Hippocampal formation (tissue), 2 donors: ENCODE results near the gene SNX14.

Experiments used
- DNase-seq, 2 donors: peaks; one replicate each; lab custom pipeline; 2025; lab: John Stamatoyannopoulos, UW

SNX14 gene

DNA sequence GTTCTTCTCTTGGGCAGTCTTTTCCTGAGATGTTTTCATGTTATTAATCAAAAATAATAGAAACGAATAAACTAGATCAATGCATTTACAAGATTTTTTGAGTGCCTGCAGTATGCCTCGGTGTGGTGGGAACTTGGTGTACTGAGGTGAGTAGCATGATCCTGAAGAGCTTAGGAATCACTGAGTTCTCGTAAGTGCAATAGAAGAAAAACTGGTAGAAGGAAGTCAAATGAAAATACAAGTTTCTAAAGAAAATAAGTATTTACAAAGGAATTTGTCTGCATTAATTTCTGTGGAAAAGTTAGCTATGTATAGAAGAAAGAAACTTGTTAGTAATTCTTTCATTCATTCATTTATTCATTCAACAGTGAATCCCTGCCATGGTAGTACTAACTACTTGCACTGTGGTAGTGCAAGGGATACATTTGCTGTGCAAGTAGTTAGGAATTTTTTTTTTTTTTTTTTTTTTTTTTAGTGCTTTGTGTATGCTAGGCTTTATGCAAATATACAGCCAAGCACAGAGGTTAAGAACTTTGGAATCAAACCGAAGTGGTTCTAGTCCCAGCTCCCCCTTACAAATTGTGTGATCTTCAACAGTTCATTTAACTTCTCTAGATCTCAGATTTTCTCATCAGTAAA, 129.9 kb downstream of the SNX14 start:
- DNase-seq = no peak

DNA sequence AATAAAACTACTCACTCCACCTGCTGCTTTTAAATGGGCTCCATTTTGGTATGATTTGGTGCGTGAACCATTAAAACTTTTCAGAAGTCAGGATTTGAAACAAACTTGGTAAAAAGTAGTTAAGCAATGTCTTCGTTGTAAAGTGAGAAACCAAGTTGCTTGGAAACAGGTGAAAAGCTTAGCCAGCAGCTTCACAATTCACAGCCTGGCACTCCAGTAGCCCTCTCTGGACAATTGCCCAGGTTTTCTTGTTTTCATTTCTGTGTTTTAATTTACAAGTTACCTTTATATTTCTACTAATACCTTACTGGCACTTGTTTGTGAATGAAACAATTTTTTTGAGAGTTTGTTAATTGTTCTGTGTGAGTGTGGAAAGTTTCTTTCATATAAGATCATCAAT, 131.0 kb downstream of the SNX14 start:
- no peak for DNase-seq

DNA sequence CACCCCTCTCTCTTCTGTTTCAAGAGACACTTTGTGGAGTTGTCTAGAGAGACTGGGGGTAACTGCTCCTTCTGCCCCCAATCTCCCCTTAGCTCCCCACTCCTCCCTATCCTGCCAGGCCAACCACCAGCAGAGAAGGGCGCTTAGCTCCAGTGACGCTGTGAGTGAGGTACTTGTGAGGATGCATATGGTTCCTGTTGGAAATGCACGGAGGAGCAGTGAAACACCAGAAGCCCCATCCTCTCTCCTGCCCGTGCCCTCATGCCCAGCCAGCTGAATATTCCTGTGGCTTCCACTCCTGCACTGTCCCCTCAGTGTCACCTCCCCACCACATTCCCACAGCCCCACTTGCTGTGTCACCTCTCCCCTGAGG, 131.9 kb downstream of the SNX14 start:
- no peak for DNase-seq

DNA sequence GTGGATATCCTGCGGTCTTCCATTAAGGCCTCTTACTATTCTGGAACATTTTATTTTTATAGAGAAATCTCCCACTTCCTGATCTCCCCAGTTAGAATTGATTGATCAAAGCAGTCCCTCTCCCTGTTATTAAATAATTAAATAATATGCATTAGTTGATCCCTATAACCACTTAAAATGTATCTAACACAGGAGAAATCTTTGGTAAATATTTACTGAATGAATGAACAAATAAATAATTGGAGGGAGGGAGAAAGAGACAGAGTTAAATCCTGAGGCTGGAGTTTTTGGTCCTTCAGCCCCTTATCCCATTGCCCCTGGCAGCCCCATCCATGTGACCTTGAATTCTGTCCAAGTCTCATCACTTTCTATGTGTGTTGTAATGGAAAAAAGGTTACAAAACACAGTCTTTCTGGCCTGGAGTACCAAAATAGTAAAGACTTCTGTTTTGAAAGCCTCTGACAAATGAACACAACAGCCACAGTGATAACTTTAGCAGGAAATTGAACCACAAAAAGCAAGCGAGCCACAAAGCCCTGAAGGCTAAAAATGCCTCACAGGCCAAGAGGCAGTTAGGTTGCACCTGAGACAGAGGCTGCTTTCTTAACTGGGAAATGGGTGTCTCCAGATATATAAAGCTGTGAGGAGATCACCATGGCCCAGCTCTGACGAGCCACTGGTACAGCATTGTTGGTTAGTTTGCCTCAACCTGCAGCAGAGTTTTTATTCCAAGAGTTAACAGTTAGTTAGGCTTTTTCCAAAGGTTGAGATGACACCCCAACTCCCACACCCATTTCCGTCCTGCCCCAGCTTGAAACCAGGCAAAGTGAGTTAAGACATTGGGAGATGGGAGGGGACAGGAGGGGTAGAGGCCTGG, 132.5 kb downstream of the SNX14 start:
- no peak for DNase-seq

DNA sequence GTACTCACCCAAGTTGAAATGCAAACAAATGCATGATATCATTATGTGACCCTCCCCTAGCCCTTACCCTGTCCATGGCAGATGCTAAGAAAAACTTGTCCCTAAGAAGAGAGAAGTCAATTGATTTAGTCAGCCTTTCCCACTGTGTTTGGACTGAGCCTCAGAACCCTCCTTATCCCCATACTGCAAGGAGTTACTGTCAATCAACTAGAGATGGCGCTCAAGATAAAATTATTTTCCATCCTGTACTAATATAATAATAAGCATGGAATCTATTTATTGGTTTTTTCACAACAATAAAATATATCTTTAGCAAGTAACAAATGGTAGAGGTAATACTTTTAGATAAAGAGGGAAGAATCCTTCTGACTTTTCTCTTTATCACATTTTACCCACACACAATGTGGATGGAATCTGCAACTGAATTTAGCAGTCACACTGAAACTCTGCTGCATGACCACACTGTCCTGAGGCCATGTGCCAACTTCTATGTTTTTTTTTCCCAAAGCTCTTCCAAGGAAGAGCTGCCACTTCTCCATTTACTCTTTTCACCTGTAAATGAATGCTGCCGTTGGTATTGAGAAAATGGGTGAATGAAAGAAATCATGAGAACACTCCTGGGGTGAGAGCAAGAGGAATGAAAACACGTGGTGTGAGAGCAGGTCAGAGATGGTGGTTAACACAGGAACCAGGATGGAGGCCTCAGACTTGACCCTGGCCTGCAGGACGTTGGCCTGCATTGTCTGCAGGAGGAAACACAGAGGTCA, 133.3 kb downstream of the SNX14 start:
- no peak for DNase-seq

DNA sequence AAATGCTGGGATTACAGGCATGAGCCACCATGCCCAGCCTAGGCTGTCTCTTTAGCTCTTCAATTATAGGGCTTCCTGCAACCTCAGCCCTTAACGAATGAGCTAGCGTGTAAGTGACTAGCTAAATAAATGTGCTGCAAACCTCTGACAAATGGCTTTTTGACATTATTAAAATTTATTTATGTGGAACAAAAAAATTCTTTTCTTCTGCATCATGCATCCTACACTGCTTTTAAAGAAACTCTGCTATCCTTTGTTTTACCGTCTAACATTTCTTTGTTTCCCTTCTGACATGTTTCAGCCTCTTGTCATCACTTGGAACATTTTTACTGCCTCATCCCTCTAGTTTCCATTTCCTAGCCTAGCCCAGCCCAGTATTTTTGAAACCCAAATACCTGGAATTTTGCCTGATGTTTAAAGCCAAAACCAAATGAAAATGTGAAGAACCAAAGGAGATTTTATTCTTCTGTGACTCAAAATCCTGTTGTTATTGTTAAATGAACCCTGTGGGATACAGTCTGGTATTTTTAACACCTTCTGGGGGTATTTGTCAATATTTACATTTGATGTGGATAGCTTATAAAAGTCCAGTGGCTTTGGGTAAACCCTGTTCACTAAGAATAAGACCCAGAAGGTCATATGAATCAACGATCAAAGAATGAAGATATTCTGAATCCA, 134.3 kb downstream of the SNX14 start:
- no peak for DNase-seq

DNA sequence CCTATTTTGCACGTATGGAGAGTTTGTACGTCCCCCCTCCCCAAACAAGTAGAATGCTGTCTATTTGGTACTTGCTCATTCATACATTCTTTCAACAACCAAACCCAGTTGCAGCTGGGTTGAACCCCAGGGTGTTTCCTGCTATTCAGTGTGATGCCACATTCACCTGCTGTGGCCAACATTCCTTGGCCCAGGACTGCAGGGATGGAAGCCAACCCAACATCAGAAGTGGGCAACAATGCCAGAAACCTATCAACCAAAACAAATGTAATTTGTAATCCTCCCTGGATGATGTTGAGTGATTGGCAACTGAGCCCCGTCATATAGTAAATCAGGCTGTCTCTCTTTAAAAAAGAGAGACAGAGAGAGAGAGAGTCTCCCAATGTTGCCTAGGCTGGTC, 134.9 kb downstream of the SNX14 start:
- DNase-seq = no peak

DNA sequence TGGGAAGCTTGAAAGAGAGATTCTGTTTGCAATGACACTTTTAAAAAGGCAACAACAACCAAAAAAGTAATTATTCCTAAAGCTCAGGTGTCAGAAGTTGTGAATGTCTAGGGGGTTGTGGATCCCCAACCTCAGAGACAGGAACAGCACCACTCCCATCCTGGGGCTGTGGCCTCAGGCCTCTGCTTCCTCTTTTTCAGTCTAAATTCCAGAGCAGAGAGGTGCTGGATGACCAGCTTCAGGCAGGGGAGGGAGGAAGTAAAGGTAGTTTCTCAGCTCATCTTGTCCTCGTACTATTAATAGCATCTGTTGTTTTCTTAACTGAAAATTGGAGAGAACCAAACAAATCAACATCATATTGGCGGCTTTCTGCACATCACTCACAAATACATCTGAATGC, 135.5 kb downstream of the SNX14 start:
- no peak for DNase-seq

DNA sequence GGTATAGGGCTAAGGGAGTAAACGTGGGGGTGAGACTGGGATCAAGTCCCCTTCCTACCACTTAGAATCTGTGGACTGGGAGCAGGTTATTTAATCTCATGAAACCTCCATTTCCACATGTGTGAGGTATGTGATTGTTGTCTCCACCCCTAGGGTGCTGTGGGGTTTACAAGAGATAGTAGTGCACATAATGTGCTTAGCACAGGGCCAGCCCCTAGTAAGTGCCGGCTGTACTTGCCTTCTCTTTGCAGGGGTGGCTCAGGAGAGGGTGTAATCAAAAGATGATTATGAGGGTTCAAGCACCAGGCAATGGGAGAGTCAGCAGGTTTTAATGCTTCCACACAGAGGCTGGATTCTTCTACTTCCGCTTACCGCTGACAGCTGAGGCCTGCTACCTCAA, 136.9 kb downstream of the SNX14 start:
- no peak for DNase-seq
